ENCODE measurements around the gene ESRRA. TPM values are rescaled to one million over a fixed set of nuclear protein-coding genes. Genes with fewer than 3 reads are reported as not detected.

Gene ESRRA
- total and polyA plus RNA-seq, 2 of the 13 experiments (the other 11 are each of a cell fraction or from before 2014, with no cell fraction given), result 18.1 to 36.3 TPM

DNA sequence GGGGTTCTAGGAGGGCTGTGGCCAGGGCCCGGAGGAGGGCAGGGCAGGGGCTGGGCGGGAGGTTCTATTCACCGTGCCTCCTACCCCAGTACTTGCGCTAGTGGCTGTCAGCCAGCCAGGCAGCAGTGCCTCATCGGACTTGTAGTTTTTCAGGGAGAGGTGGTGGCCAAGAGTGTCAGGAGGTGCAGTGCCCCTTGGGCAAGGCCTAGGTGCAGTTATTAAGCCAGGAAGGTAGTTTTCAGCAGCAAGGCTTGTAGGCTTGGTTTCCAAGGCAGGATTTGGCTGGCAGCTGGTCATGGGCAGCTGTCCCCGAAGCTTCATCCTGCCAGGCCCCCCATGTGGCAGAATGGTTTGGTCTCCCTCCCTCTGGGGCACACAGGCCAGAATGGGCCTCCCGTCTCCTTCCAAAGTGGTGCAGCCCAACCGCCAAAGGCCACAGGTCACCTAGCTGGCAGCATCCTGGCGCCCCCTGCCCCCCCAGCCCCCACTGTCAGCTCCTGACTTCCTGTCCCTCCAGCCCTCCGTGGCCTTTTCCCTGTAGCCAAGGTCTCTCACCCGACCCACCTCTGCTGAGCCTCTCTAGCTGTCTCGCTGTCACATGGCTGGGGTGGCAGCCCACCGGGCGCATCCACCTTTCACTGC, 43.2 kb downstream of the ESRRA start (continued):
- TF ChIP-seq, protein P1, sequence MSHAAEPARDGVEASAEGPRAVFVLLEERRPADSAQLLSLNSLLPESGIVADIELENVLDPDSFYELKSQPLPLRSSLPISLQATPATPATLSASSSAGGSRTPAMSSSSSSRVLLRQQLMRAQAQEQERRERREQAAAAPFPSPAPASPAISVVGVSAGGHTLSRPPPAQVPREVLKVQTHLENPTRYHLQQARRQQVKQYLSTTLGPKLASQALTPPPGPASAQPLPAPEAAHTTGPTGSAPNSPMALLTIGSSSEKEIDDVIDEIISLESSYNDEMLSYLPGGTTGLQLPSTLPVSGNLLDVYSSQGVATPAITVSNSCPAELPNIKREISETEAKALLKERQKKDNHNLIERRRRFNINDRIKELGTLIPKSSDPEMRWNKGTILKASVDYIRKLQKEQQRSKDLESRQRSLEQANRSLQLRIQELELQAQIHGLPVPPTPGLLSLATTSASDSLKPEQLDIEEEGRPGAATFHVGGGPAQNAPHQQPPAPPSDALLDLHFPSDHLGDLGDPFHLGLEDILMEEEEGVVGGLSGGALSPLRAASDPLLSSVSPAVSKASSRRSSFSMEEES (CRISPR knock-in tag; IDR thresholded peaks at IDR 0.05), result no peak
- TF ChIP-seq, protein P2, sequence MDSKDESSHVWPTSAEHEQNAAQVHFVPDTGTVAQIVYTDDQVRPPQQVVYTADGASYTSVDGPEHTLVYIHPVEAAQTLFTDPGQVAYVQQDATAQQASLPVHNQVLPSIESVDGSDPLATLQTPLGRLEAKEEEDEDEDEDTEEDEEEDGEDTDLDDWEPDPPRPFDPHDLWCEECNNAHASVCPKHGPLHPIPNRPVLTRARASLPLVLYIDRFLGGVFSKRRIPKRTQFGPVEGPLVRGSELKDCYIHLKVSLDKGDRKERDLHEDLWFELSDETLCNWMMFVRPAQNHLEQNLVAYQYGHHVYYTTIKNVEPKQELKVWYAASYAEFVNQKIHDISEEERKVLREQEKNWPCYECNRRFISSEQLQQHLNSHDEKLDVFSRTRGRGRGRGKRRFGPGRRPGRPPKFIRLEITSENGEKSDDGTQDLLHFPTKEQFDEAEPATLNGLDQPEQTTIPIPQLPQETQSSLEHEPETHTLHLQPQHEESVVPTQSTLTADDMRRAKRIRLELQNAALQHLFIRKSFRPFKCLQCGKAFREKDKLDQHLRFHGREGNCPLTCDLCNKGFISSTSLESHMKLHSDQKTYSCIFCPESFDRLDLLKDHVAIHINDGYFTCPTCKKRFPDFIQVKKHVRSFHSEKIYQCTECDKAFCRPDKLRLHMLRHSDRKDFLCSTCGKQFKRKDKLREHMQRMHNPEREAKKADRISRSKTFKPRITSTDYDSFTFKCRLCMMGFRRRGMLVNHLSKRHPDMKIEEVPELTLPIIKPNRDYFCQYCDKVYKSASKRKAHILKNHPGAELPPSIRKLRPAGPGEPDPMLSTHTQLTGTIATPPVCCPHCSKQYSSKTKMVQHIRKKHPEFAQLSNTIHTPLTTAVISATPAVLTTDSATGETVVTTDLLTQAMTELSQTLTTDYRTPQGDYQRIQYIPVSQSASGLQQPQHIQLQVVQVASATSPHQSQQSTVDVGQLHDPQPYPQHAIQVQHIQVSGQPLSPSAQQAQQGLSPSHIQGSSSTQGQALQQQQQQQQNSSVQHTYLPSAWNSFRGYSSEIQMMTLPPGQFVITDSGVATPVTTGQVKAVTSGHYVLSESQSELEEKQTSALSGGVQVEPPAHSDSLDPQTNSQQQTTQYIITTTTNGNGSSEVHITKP (CRISPR knock-in tag; IDR thresholded peaks at IDR 0.05; ENCODE audit: low read depth), result peak; percentile 98
- TF ChIP-seq, protein P3, sequence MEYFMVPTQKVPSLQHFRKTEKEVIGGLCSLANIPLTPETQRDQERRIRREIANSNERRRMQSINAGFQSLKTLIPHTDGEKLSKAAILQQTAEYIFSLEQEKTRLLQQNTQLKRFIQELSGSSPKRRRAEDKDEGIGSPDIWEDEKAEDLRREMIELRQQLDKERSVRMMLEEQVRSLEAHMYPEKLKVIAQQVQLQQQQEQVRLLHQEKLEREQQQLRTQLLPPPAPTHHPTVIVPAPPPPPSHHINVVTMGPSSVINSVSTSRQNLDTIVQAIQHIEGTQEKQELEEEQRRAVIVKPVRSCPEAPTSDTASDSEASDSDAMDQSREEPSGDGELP (IDR thresholded peaks at IDR 0.05; ENCODE audit: borderline replicate concordance, low read depth), result no peak; the same call in 1 of the 2 replicates
- TF ChIP-seq, protein P4, sequence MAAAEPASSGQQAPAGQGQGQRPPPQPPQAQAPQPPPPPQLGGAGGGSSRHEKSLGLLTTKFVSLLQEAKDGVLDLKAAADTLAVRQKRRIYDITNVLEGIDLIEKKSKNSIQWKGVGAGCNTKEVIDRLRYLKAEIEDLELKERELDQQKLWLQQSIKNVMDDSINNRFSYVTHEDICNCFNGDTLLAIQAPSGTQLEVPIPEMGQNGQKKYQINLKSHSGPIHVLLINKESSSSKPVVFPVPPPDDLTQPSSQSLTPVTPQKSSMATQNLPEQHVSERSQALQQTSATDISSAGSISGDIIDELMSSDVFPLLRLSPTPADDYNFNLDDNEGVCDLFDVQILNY (CRISPR knock-in tag; conservative IDR thresholded peaks at IDR 0.05), result no peak
- TF ChIP-seq RFXANK (CRISPR knock-in tag; IDR thresholded peaks at IDR 0.05) (no peak), SRY (CRISPR knock-in tag; IDR thresholded peaks at IDR 0.05) (no peak), NR2F2 (IDR thresholded peaks at IDR 0.05; ENCODE audit: borderline replicate concordance, low read depth) (peak; percentile 56), THYN1 (CRISPR knock-in tag; IDR thresholded peaks at IDR 0.05; ENCODE audit: borderline replicate concordance, low read depth) (no peak), ZNF780A (CRISPR knock-in tag; IDR thresholded peaks at IDR 0.05) (no peak), CCDC6 (CRISPR knock-in tag; IDR thresholded peaks at IDR 0.05) (no peak), SOX5 (CRISPR knock-in tag; IDR thresholded peaks at IDR 0.05; ENCODE audit: borderline replicate concordance) (no peak)
- TF ChIP-seq, protein P5, sequence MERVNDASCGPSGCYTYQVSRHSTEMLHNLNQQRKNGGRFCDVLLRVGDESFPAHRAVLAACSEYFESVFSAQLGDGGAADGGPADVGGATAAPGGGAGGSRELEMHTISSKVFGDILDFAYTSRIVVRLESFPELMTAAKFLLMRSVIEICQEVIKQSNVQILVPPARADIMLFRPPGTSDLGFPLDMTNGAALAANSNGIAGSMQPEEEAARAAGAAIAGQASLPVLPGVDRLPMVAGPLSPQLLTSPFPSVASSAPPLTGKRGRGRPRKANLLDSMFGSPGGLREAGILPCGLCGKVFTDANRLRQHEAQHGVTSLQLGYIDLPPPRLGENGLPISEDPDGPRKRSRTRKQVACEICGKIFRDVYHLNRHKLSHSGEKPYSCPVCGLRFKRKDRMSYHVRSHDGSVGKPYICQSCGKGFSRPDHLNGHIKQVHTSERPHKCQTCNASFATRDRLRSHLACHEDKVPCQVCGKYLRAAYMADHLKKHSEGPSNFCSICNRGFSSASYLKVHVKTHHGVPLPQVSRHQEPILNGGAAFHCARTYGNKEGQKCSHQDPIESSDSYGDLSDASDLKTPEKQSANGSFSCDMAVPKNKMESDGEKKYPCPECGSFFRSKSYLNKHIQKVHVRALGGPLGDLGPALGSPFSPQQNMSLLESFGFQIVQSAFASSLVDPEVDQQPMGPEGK (CRISPR knock-in tag; IDR thresholded peaks at IDR 0.05), result peak; percentile 78
- TF ChIP-seq, protein P6, sequence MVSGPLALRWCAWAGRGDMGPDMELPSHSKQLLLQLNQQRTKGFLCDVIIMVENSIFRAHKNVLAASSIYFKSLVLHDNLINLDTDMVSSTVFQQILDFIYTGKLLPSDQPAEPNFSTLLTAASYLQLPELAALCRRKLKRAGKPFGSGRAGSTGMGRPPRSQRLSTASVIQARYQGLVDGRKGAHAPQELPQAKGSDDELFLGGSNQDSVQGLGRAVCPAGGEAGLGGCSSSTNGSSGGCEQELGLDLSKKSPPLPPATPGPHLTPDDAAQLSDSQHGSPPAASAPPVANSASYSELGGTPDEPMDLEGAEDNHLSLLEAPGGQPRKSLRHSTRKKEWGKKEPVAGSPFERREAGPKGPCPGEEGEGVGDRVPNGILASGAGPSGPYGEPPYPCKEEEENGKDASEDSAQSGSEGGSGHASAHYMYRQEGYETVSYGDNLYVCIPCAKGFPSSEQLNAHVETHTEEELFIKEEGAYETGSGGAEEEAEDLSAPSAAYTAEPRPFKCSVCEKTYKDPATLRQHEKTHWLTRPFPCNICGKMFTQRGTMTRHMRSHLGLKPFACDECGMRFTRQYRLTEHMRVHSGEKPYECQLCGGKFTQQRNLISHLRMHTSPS (CRISPR knock-in tag; IDR thresholded peaks at IDR 0.05; ENCODE audit: low read depth), result peak; percentile 64; the same call in 1 of the 2 replicates
